Measurements from ENCODE around the gene TFF1.

TFF1 gene

GRCh38 chr21:42387164-42387563, 20.8 kb upstream of the TFF1 start:
- no peak for DNase-seq (ENCODE audit: low spot score)

GRCh38 chr21:42386034-42386591, 19.8 kb upstream of the TFF1 start:
- no peak for DNase-seq (ENCODE audit: low spot score)
- TF ChIP-seq CTCF (IDR thresholded peaks at IDR 0.05; ENCODE audit: extremely low read depth, missing control alignments): no peak

More at GRCh38 chr21:42387164-42387563, 20.8 kb upstream of the TFF1 start:
- TF ChIP-seq CTCF (IDR thresholded peaks at IDR 0.05; ENCODE audit: extremely low read depth, missing control alignments): no peak

- DNase-seq (ENCODE audit: low spot score): no peak
- TF ChIP-seq CTCF (IDR thresholded peaks at IDR 0.05; ENCODE audit: extremely low read depth, missing control alignments): no peak
These were observed 19.3 kb upstream of the TFF1 start for GRCh38 chr21:42385619-42386018.

- DNase-seq (ENCODE audit: low spot score): no peak
These were observed 18.7 kb upstream of the TFF1 start for GRCh38 chr21:42384989-42385388.

GRCh38 chr21:42384156-42384945, 18.0 kb upstream of the TFF1 start:
- DNase-seq (ENCODE audit: low spot score): no peak
- no peak for TF ChIP-seq CTCF (IDR thresholded peaks at IDR 0.05; ENCODE audit: extremely low read depth, missing control alignments)

More at GRCh38 chr21:42384989-42385388, 18.7 kb upstream of the TFF1 start:
- no peak for TF ChIP-seq CTCF (IDR thresholded peaks at IDR 0.05; ENCODE audit: extremely low read depth, missing control alignments)

- TF ChIP-seq CTCF (IDR thresholded peaks at IDR 0.05; ENCODE audit: extremely low read depth, missing control alignments): no peak
- no peak for DNase-seq (ENCODE audit: low spot score)
These were observed 17.0 kb upstream of the TFF1 start for GRCh38 chr21:42383331-42383730.

GRCh38 chr21:42382915-42383314, 16.6 kb upstream of the TFF1 start:
- DNase-seq (ENCODE audit: low spot score): no peak
- no peak for TF ChIP-seq CTCF (IDR thresholded peaks at IDR 0.05; ENCODE audit: extremely low read depth, missing control alignments)
